HG03571 (cell line): ENCODE results near the gene CABCOCO1.

Experiments used
- ATAC-seq: cut with Tn5 transposase; IDR thresholded peaks from one replicate; pipeline ENCODE4 v1.9.1; 2021; ENCODE audit not compliant: unreplicated experiment

The CABCOCO1 gene

GRCh38 chr10:61662794-61663259 is at the start of gene CABCOCO1:
CABCOCO1 (plus strand) TSS chr10:61662929; CDS start chr10:61662973, 44 bp downstream.
- no peak for ATAC-seq

- ATAC-seq, result no peak
These were observed 49.1 kb upstream of the CABCOCO1 start for GRCh38 chr10:61613665-61614064.

GRCh38 chr10:61616611-61617010 is 46.1 kb upstream of the CABCOCO1 start:
- no peak for ATAC-seq

GRCh38 chr10:61617180-61617579 is 45.5 kb upstream of the CABCOCO1 start:
- ATAC-seq, result no peak

GRCh38 chr10:61617586-61617985 is 45.1 kb upstream of the CABCOCO1 start:
- no peak for ATAC-seq

GRCh38 chr10:61618388-61618961 is 44.3 kb upstream of the CABCOCO1 start:
- no peak for ATAC-seq

- no peak for ATAC-seq
These were observed 42.2 kb upstream of the CABCOCO1 start for GRCh38 chr10:61620506-61620905.

GRCh38 chr10:61621605-61622051 is 41.1 kb upstream of the CABCOCO1 start:
- ATAC-seq, result no peak

- no peak for ATAC-seq
These were observed 39.6 kb upstream of the CABCOCO1 start for GRCh38 chr10:61623161-61623560.

- no peak for ATAC-seq
These were observed 36.5 kb upstream of the CABCOCO1 start for GRCh38 chr10:61626209-61626608.

- ATAC-seq, result no peak
These were observed 35.5 kb upstream of the CABCOCO1 start for GRCh38 chr10:61627266-61627665.

GRCh38 chr10:61628151-61628874 is 34.4 kb upstream of the CABCOCO1 start:
- no peak for ATAC-seq

GRCh38 chr10:61628875-61629513 is 33.7 kb upstream of the CABCOCO1 start:
- ATAC-seq, result no peak

GRCh38 chr10:61629576-61629975 is 33.2 kb upstream of the CABCOCO1 start:
- no peak for ATAC-seq

GRCh38 chr10:61632057-61632670 is 30.6 kb upstream of the CABCOCO1 start:
- no peak for ATAC-seq

- no peak for ATAC-seq
These were observed 29.1 kb upstream of the CABCOCO1 start for GRCh38 chr10:61633665-61634064.

- no peak for ATAC-seq
These were observed 28.0 kb upstream of the CABCOCO1 start for GRCh38 chr10:61634746-61635145.

- no peak for ATAC-seq
These were observed 27.3 kb upstream of the CABCOCO1 start for GRCh38 chr10:61635471-61635870.

GRCh38 chr10:61635932-61636331 is 26.8 kb upstream of the CABCOCO1 start:
- ATAC-seq, result no peak

- ATAC-seq, result no peak
These were observed 22.8 kb upstream of the CABCOCO1 start for GRCh38 chr10:61639952-61640351.

GRCh38 chr10:61640856-61641255 is 21.9 kb upstream of the CABCOCO1 start:
- no peak for ATAC-seq

- no peak for ATAC-seq
These were observed 20.6 kb upstream of the CABCOCO1 start for GRCh38 chr10:61642150-61642571.
